Measurements from ENCODE around the gene KRT79.

DNA sequence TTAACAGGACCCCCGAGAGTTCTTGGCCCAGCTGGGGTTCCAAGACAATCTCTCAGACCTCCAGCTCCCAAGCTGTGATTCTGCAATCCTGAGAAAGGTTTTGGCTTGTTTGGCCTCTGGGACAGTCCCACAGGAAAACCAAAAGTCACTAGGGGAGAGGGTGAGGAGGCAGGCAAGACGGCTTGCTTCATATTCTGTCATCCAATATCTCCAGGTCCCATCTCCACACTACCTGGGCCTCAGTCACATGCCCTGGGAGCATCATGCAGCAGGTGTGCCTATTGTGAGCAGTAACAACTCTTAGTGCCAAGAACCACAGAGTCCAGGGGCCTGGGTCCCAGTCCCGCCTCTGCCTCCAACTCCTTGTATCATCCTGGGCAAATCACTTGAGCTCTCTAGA is 1.7 kb downstream of the KRT79 start:
- TF ChIP-seq, protein P1, sequence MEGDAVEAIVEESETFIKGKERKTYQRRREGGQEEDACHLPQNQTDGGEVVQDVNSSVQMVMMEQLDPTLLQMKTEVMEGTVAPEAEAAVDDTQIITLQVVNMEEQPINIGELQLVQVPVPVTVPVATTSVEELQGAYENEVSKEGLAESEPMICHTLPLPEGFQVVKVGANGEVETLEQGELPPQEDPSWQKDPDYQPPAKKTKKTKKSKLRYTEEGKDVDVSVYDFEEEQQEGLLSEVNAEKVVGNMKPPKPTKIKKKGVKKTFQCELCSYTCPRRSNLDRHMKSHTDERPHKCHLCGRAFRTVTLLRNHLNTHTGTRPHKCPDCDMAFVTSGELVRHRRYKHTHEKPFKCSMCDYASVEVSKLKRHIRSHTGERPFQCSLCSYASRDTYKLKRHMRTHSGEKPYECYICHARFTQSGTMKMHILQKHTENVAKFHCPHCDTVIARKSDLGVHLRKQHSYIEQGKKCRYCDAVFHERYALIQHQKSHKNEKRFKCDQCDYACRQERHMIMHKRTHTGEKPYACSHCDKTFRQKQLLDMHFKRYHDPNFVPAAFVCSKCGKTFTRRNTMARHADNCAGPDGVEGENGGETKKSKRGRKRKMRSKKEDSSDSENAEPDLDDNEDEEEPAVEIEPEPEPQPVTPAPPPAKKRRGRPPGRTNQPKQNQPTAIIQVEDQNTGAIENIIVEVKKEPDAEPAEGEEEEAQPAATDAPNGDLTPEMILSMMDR (IDR thresholded peaks at IDR 0.05): no peak
- TF ChIP-seq POLR2A (IDR thresholded peaks at IDR 0.05): no peak

All from heart left ventricle (tissue), 13 donors.